ENCODE data around the gene GUSB.

The GUSB gene

DNA sequence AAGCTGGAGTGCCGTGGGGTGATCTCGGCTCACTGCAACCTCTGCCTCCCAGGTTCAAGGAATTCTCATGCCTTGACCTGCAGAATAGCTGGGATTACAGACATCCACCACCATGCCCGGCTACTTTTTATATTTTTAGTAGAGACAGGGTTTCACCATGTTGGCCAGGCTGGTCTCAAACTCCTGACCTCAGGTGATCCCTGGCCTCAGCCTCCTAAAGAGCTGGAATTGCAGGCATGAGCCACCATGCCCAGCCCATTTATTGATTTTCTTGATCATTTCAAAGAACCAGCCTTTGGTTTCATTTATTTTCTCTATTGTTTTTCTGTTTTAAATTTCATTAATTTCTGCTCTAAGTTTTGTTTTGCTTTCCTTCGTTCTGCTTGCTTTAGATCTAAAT is 50.3 kb downstream of the GUSB start:
- no peak for DNase-seq (ENCODE audit: low spot score)

- no peak for DNase-seq (ENCODE audit: low spot score)
Observed at GRCh38 chr7:65927489-65928448, 54.2 kb downstream of the GUSB start.

DNA sequence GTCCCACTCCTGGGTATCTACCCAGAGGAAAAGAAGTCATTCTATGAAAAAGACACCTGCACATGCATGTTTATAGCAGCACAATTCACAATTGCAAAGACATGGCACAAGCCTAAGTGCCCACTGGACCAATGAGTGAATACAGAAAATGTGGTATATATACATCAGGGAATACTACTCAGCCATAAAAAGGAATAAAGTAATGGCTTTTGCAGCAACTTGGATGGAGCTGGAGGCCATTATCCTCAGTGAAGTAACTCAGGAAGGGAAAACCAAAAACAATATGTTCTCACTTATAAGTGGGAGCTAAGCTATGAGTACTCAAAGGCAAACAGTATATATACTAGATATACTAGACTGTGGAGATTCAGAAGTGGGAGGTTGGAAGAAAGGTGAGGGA is 55.4 kb downstream of the GUSB start:
- DNase-seq (ENCODE audit: low spot score), result no peak

GRCh38 chr7:65925040-65925439 is 57.0 kb downstream of the GUSB start:
- no peak for DNase-seq (ENCODE audit: low spot score)

DNA sequence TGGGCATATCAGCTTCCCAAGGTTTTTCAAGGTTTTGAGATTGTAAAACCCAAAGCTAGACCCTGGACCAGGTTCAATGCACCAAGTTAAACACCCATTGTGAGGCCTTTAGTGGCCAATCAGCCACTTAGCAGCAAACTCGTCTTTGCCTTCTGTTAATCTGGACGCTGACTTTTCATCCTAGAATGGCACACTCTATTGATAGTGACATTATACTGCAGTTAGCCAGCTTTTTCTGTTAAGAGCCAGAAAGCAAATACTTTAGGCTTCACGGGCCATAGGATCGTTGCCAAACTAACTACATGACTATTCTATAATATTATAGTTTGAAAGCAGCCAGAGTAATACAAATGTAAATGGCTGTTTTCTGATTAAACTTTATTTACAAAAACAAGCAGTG is 57.8 kb downstream of the GUSB start:
- DNase-seq (ENCODE audit: low spot score), result no peak

- no peak for DNase-seq (ENCODE audit: low spot score)
Observed at GRCh38 chr7:65923316-65923715, 58.7 kb downstream of the GUSB start.

DNA sequence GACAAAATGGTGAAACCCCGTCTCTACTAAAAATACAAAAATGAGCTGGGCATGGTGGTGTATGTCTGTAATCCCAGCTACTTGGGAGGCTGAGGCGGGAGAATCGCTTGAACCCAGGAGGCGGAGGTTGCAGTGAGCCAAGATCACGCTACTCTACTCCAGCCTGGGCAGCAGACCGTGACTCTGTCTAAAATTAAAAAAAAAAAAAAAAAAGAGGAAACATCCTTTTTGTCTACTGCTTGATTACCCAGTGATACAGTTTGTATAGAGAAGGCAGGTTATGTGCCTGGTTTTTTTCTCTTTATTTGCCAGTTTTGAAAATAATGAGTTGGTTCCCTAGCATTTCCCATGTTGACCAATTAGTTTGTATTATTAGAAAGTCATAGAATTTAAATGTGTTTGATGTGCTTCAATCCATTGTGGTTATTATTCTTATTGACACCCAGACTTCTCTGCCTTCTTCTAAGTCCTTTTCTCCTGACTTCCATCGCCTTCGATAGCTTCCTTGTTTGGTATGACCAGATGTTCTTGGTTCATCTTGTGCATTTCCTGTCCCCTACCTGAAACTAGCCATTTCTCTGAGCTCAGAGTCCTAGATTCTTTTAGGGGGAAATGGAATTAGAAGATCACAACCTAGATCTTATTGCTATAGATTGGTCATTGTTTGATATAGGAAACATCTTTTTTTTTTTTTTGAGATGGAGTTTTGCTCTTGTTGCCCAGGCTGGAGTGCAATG is 65.9 kb downstream of the GUSB start:
- DNase-seq (ENCODE audit: low spot score), result no peak

- DNase-seq (ENCODE audit: low spot score), result no peak
Observed at GRCh38 chr7:65912237-65912636, 69.8 kb downstream of the GUSB start.

All from ecto neural progenitor cell (in vitro differentiated cells).